ENCODE data around the gene C1GALT1C1. TPM values are rescaled to one million over a fixed set of nuclear protein-coding genes. Genes with fewer than 3 reads are reported as not detected.
"Not testable (repeated sequence)": the region's sequence is repeated elsewhere in the genome, so short reads cannot be mapped to it uniquely, and the experiment has no call there.

The C1GALT1C1 gene
- polyA plus RNA-seq, 1 experiment: 28.2 TPM

- ChIA-PET CTCF (interaction anchor here (0.9 kb wide), 1 partner anchor 15 kb away, joined by 3 read pairs; no protein-coding TSS in a partner anchor), POLR2A (no interaction called here)
- Histone ChIP-seq H3K27me3 (ENCODE audit: control insufficient read depth, insufficient read depth, low read length) (no peaks in the 10 kb centered on the region), H3K36me3 (ENCODE audit: control insufficient read depth, insufficient read depth, low read length) (no peaks in the 10 kb centered on the region), H3K4me3 (ENCODE audit: low read depth, low read length) (no peak overlapping the region)
- TF ChIP-seq, protein P1, sequence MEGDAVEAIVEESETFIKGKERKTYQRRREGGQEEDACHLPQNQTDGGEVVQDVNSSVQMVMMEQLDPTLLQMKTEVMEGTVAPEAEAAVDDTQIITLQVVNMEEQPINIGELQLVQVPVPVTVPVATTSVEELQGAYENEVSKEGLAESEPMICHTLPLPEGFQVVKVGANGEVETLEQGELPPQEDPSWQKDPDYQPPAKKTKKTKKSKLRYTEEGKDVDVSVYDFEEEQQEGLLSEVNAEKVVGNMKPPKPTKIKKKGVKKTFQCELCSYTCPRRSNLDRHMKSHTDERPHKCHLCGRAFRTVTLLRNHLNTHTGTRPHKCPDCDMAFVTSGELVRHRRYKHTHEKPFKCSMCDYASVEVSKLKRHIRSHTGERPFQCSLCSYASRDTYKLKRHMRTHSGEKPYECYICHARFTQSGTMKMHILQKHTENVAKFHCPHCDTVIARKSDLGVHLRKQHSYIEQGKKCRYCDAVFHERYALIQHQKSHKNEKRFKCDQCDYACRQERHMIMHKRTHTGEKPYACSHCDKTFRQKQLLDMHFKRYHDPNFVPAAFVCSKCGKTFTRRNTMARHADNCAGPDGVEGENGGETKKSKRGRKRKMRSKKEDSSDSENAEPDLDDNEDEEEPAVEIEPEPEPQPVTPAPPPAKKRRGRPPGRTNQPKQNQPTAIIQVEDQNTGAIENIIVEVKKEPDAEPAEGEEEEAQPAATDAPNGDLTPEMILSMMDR (IDR thresholded peaks at IDR 0.05; ENCODE audit: insufficient read depth, low read depth, low read length): no peak
- no peak for DNase-seq (ENCODE audit: low read depth)
Measured at GRCh38 chrX:120671963-120672362, 42.1 kb upstream of the C1GALT1C1 start.

DNA sequence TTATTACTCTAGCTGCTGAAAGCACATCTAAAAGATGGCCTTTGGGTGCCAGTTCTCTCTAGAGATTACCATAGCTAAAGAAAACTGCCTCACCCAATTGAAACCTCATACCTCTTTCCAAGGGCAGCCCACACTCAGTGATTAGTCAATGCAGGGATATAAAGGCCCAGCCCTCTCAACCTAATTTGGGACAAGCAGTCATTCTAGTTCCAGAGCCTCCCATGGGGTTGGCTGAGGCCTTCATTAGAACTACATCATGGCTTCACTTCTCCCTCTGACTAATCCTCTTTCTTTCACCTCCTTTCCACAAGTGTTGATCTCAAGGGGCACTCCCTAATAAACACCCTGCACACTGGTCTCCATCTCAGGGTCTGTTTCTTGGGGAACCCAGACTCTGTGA, 38.5 kb upstream of the C1GALT1C1 start:
- CTCF ChIA-PET: no interaction called here
- POLR2A ChIA-PET: no interaction called here
- TF ChIP-seq, protein P1 (IDR thresholded peaks at IDR 0.05; ENCODE audit: insufficient read depth, low read depth, low read length): no peak
- DNase-seq (ENCODE audit: low read depth): no peak
- Histone ChIP-seq H3K4me3 (ENCODE audit: low read depth, low read length) (no peak overlapping the region), H3K36me3 (ENCODE audit: control insufficient read depth, insufficient read depth, low read length) (no peaks in the 10 kb centered on the region), H3K27me3 (ENCODE audit: control insufficient read depth, insufficient read depth, low read length) (no peaks in the 10 kb centered on the region)

DNA sequence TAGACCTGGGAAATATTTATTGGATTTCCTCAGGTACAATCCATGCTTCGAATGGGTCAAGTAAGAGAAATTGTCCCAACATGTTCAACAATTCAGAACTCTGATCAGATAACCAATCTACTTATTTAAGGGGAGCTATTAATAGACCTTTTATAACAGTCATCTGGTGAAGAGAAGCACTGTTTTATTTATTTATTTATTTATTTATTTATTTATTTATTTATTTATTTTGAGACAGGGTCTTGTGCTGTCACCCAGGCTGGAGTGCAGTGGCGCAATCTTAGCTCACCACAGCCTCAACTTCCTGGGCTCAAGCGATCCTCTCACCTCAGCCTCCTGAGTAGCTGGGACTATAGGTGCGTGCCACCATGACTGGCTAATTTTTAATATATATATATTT, 34.7 kb upstream of the C1GALT1C1 start:
- H3K4me3 ChIP-seq (ENCODE audit: low read depth, low read length); H3K36me3 ChIP-seq (ENCODE audit: control insufficient read depth, insufficient read depth, low read length); H3K27me3 ChIP-seq (ENCODE audit: control insufficient read depth, insufficient read depth, low read length); DNase-seq (ENCODE audit: low read depth); POLR2A ChIA-PET: not testable (repeated sequence)
- CTCF ChIA-PET: interaction anchor here (0.8 to 3.5 kb wide), 3 partner anchors 13 to 165 kb away, joined by 3 to 9 read pairs (median 4); no protein-coding TSS in a partner anchor

- H3K27me3 ChIP-seq (ENCODE audit: control insufficient read depth, insufficient read depth, low read length): no peaks in the 10 kb centered on the region
- H3K4me3 ChIP-seq (ENCODE audit: low read depth, low read length): no peak overlapping the region
- DNase-seq (ENCODE audit: low read depth): no peak
- TF ChIP-seq, protein P1 (IDR thresholded peaks at IDR 0.05; ENCODE audit: insufficient read depth, low read depth, low read length): no peak
- ChIA-PET POLR2A (no interaction called here), CTCF (interaction anchor here (1.2 to 3.5 kb wide), 3 partner anchors 13 to 149 kb away, joined by 4 to 9 read pairs (median 4); no protein-coding TSS in a partner anchor)
- H3K36me3 ChIP-seq (ENCODE audit: control insufficient read depth, insufficient read depth, low read length): no peaks in the 10 kb centered on the region
Measured at GRCh38 chrX:120664081-120664480, 34.2 kb upstream of the C1GALT1C1 start.

GRCh38 chrX:120662662-120663061, 32.8 kb upstream of the C1GALT1C1 start:
- no peaks in the 10 kb centered on the region for H3K27me3 ChIP-seq (ENCODE audit: control insufficient read depth, insufficient read depth, low read length)
- no peaks in the 10 kb centered on the region for H3K36me3 ChIP-seq (ENCODE audit: control insufficient read depth, insufficient read depth, low read length)
- ChIA-PET CTCF (interaction anchor here (0.5 to 3.5 kb wide), 4 partner anchors 88 to 165 kb away, joined by 3 to 9 read pairs (median 4); no protein-coding TSS in a partner anchor), POLR2A (no interaction called here)
- TF ChIP-seq, protein P1 (IDR thresholded peaks at IDR 0.05; ENCODE audit: insufficient read depth, low read depth, low read length): no peak
- no peak overlapping the region for H3K4me3 ChIP-seq (ENCODE audit: low read depth, low read length)
- DNase-seq (ENCODE audit: low read depth): no peak

- no peaks in the 10 kb centered on the region for H3K27me3 ChIP-seq (ENCODE audit: control insufficient read depth, insufficient read depth, low read length)
- no peak for DNase-seq (ENCODE audit: low read depth)
- TF ChIP-seq, protein P1 (IDR thresholded peaks at IDR 0.05; ENCODE audit: insufficient read depth, low read depth, low read length): no peak
- ChIA-PET POLR2A (no interaction called here), CTCF (interaction anchor here (1.2 kb wide), 1 partner anchor 10 kb away, joined by 3 read pairs; no protein-coding TSS in a partner anchor)
- H3K4me3 ChIP-seq (ENCODE audit: low read depth, low read length): no peak overlapping the region
- no peaks in the 10 kb centered on the region for H3K36me3 ChIP-seq (ENCODE audit: control insufficient read depth, insufficient read depth, low read length)
Measured at GRCh38 chrX:120660637-120661036, 30.8 kb upstream of the C1GALT1C1 start.

Measured in BJ (cell line).